Lung (tissue), 12 donors: ENCODE measurements around the gene ESPNL. TPM values are rescaled to one million over a fixed set of nuclear protein-coding genes. Genes with fewer than 3 reads are reported as not detected.

Experiments
- ATAC-seq: fragments of 200-7000 bp; cut with Tn5 transposase; one replicate; pipeline ENCODE4 v1.9.1; 2020; ENCODE audit warnings: moderate number of reproducible peaks; ENCODE audit not compliant: insufficient read depth, low FRiP score
- DNase-seq, 3 donors: peaks; one replicate each; pipeline ENCODE4 v3.0.0-alpha.2; 2013 to 2017
- H3K27ac ChIP-seq, 2 donors: one replicate each; pipeline ENCODE4 v1.5.1; 2013; ENCODE audit warnings: mild to moderate bottlenecking in 2 of 2, moderate library complexity in 2 of 2, control low read depth in 1 of 2, inconsistent platforms in 1 of 2, low read depth in 1 of 2, low read length in 1 of 2
- H3K27me3 ChIP-seq, 3 donors: one replicate each; pipeline ENCODE4 v1.5.1; 2013; ENCODE audit warnings: low read length in 2 of 3; ENCODE audit not compliant: control insufficient read depth in 3 of 3, insufficient read depth in 3 of 3
- H3K36me3 ChIP-seq, 4 donors: one replicate each; pipeline ENCODE4 v1.5.1; 2013; ENCODE audit warnings: low read length in 4 of 4, mild to moderate bottlenecking in 1 of 4, moderate library complexity in 1 of 4; ENCODE audit not compliant: control insufficient read depth in 4 of 4, insufficient read depth in 4 of 4
- H3K4me1 ChIP-seq, 5 donors: one replicate each; pipeline ENCODE4 v1.5.1; 2013; ENCODE audit warnings: low read length in 5 of 5, mild to moderate bottlenecking in 2 of 5, moderate library complexity in 1 of 5; ENCODE audit not compliant: control insufficient read depth in 5 of 5, insufficient read depth in 5 of 5
- H3K4me3 ChIP-seq: one replicate; pipeline ENCODE4 v1.5.1; 2013; ENCODE audit warnings: mild to moderate bottlenecking, control low read depth, moderate library complexity
- H3K9ac ChIP-seq, 2 donors: one replicate each; pipeline ENCODE4 v1.5.1; 2013; ENCODE audit warnings: low read length in 2 of 2, control low read depth in 1 of 2; ENCODE audit not compliant: insufficient read depth in 1 of 2
- H3K9me3 ChIP-seq, 4 donors: one replicate each; pipeline ENCODE4 v1.5.1; 2013; ENCODE audit warnings: low read length in 3 of 4, mild to moderate bottlenecking in 1 of 4, moderate library complexity in 1 of 4; ENCODE audit not compliant: control insufficient read depth in 4 of 4, insufficient read depth in 3 of 4
- WGBS, 2 donors: extraction: QIAGEN DNeasy Blood & Tissue Kit; methylation state at CpG; one replicate each; pipeline ENCODE4 v1.1.7; 2013; 5-methylcytosine and 5-hydroxymethylcytosine counted together
- polyA plus RNA-seq, 2 donors: library from polyadenylated mRNA; stranded (reverse); fragments of 200-250 nt; gene quantifications; one replicate each; pipeline ENCODE4 v1.2.1, GENCODE V29; 2013
- total RNA-seq, 2 donors: library from RNA; depleted of rRNA in 1 of 2; stranded (reverse); fragments of >200 nt in 1 of 2; gene quantifications; one replicate each; pipeline ENCODE4 v1.2.1, GENCODE V29; 2014 to 2021
- TF ChIP-seq, protein P1 (sequence below): IDR thresholded peaks from 2 replicates; pipeline ENCODE4 v1.5.1; 2012; ENCODE audit warnings: mild to moderate bottlenecking; ENCODE audit errors: control extremely low read depth, extremely low read depth
- donor health status: control.
- donor health status: control.
- donor health status: Bipolar disorder and iron deficiency.
- donor health status: healthy.
- donor health status: DM: yes; HTN: yes; CAD: no.

ESPNL gene
- total and polyA plus RNA-seq, 4 donors, result 0.07 to 3.0 (median 1.2) TPM

DNA sequence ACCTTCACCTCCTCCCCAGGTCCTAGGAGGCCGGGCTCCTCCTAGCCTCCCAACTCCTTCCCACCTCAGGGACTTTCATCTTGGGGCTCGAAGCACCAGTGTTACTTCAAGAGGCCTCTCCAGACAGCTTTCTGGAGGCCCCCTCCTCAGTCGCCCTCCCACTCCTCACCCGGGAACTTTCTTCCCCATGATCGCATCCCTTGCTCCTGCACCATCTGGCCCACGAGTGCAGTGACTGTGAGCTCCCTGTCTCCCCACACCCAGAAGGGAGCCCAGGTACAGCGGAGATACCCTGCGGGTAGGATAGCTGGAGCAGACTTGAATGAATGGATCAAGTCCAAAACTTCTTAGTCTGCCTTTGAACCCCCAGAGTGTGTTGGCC lies 64.8 kb downstream of the ESPNL start:
- TF ChIP-seq, protein P1, sequence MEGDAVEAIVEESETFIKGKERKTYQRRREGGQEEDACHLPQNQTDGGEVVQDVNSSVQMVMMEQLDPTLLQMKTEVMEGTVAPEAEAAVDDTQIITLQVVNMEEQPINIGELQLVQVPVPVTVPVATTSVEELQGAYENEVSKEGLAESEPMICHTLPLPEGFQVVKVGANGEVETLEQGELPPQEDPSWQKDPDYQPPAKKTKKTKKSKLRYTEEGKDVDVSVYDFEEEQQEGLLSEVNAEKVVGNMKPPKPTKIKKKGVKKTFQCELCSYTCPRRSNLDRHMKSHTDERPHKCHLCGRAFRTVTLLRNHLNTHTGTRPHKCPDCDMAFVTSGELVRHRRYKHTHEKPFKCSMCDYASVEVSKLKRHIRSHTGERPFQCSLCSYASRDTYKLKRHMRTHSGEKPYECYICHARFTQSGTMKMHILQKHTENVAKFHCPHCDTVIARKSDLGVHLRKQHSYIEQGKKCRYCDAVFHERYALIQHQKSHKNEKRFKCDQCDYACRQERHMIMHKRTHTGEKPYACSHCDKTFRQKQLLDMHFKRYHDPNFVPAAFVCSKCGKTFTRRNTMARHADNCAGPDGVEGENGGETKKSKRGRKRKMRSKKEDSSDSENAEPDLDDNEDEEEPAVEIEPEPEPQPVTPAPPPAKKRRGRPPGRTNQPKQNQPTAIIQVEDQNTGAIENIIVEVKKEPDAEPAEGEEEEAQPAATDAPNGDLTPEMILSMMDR, result no peak
- Histone ChIP-seq H3K36me3 (peaks cover 0 to 25% (median 5%) of the 10 kb centered on the region in 4 donors), H3K4me1 (peaks cover 0 to 13% (median 8%) of the 10 kb centered on the region in 5 donors), H3K27ac (no peak overlapping the region), H3K9ac (no peak overlapping the region), H3K4me3 (no peak overlapping the region), H3K9me3 (no peaks in the 10 kb centered on the region), H3K27me3 (peaks cover 0 to 14% (median 6%) of the 10 kb centered on the region in 3 donors)
- WGBS, 2 donors, result 88 to 95% methylated on average over 8 of the region's 8 CpGs
- ATAC-seq (no peak), DNase-seq (peak in 1 of 3 donors; percentile 11)

DNA sequence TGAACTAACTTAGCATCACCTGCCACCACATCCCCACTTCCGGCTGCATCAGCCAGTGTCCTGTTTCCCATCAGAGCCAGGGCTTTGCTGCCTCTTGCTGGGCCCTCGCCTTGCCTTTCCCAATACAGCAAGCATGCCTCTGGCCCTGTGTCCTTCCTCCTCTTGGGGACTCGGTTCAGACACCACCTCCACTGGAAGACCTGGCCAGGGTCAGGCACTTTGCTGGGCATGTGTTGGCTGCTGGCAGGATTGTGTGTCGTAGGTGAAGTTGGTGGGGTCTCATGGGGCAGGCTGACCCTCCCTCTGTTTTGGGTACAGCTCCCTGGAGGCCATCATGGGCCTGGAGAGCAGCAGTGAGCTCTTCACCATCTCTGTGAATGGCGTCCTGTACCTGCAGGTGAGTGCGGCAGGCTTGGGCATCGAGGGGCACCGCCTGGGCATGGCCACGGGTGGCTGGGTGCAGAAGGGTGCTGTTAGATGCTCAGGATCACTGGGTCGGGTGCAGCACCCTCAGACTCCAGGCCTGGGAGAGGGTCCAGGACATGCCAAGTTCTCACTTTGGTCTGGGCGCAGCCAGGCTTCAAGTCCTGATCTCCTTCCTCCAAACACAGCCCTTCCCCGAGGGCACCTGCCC lies 65.3 kb downstream of the ESPNL start:
- peaks cover 0 to 13% (median 8%) of the 10 kb centered on the region in 5 donors for H3K4me1 ChIP-seq
- 89 to 92% methylated on average over 12 of the region's 12 CpGs for WGBS, 2 donors
- H3K36me3 ChIP-seq, result peaks cover 2 to 29% (median 6%) of the 10 kb centered on the region in 4 donors
- no peak overlapping the region for H3K9ac ChIP-seq
- peaks cover 0 to 14% (median 4%) of the 10 kb centered on the region in 3 donors for H3K27me3 ChIP-seq
- no peak overlapping the region for H3K27ac ChIP-seq
- ATAC-seq (no peak), DNase-seq (peak in 1 of 3 donors; percentile 9)
- TF ChIP-seq, protein P1, result no peak
- H3K4me3 ChIP-seq, result no peak overlapping the region
- H3K9me3 ChIP-seq, result no peaks in the 10 kb centered on the region

DNA sequence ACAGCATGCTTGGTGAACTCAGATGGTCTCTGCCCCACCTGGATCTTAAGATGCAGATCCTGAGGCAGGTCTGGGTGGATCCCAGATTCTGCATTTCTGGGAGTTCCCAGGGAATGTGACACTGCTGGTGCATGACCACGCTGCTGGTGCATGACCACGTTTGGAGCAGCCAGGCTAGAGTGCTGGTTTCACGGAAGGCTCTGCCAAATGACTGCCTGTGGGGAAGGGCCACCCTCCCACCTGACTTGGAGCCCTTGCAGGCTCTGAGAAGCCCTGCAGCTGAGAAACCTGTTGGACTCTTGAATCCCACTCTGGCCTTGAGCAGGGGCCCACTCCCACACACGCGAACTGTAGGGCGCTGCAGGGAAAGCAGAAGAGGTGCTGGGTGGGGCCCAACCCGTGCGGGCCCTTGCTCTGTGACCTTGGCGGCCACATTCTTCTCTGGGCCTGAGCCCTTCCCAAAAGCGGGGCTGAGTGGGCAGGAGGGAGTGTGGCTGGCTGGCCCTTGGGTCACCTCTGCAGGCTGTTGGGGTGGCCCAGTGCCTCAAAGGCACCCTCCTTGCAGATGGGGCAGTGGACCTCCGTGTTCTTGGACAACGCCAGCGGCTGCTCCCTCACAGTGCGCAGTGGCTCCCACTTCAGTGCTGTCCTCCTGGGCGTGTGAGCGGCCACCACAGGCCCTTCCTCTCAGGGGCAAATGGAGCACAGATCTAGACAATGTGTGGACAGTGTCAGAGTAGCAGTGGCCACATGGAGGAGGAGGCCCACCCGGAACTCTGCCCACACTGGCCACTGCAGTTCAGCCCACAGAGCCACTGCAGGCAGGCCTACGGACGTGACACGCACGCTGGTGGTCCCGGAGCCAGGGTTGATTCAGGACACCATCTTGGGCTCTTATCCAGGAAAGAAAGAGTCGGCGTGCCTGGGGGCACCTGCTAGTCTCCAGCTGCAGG lies 66.5 kb downstream of the ESPNL start:
- DNase-seq, result no peak
- H3K27me3 ChIP-seq, result peaks cover 0 to 11% (median 4%) of the 10 kb centered on the region in 3 donors
- H3K4me1 ChIP-seq, result peaks cover 0 to 14% (median 8%) of the 10 kb centered on the region in 5 donors
- no peak for ATAC-seq
- H3K36me3 ChIP-seq, result peaks cover 6 to 35% (median 10%) of the 10 kb centered on the region in 4 donors
- WGBS, 2 donors, result 87% methylated on average over 24 of the region's 24 CpGs
- no peak overlapping the region for H3K9ac ChIP-seq
- TF ChIP-seq, protein P1, result no peak
- no peak overlapping the region for H3K4me3 ChIP-seq
- H3K9me3 ChIP-seq, result no peaks in the 10 kb centered on the region
- H3K27ac ChIP-seq, result no peak overlapping the region
